Regular cardiac myocyte (primary cell): ENCODE measurements around the gene TESMIN. TPM values are rescaled to one million over a fixed set of nuclear protein-coding genes. Genes with fewer than 3 reads are reported as not detected.

Experiments used
- total RNA-seq: library from RNA; depleted of rRNA; stranded (reverse); fragments of >200 nt; gene quantifications from 2 replicates; pipeline ENCODE4 v1.2.3, GENCODE V29; 2014

TESMIN gene
- under 0.01 and 0.19 TPM in 2 replicates for total RNA-seq

DNA sequence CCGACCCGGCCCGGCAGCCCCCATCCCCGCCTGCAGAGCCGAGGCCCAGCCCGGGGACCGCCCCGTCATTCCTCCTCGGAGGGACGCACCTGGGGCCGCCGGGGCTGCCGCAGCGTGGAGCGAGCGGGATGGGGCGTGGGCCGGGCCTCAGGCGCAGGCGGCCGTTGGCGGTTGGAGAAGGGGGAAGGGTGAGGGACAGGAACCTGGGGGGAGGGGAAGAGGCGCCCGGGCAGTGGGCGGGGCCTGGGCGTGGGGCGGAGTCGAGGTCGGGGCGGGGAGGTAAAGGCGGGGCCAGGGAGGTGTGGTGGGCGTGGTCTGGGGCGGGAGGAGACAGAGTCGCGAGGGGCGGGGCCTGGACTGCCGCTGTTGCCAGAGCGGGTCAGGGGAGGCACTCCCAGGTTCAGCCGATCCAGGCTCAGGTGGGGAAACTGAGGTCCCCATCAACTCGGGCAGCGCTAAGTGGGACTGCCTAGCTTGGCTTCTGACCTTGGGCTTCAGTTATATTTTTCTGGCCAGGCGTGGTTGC is at the start of gene TESMIN:
TSS of gene TESMIN (minus strand) at position 190 of the 526 bp plus-strand sequence. CDS start 860 bp downstream, outside the sequence.

DNA sequence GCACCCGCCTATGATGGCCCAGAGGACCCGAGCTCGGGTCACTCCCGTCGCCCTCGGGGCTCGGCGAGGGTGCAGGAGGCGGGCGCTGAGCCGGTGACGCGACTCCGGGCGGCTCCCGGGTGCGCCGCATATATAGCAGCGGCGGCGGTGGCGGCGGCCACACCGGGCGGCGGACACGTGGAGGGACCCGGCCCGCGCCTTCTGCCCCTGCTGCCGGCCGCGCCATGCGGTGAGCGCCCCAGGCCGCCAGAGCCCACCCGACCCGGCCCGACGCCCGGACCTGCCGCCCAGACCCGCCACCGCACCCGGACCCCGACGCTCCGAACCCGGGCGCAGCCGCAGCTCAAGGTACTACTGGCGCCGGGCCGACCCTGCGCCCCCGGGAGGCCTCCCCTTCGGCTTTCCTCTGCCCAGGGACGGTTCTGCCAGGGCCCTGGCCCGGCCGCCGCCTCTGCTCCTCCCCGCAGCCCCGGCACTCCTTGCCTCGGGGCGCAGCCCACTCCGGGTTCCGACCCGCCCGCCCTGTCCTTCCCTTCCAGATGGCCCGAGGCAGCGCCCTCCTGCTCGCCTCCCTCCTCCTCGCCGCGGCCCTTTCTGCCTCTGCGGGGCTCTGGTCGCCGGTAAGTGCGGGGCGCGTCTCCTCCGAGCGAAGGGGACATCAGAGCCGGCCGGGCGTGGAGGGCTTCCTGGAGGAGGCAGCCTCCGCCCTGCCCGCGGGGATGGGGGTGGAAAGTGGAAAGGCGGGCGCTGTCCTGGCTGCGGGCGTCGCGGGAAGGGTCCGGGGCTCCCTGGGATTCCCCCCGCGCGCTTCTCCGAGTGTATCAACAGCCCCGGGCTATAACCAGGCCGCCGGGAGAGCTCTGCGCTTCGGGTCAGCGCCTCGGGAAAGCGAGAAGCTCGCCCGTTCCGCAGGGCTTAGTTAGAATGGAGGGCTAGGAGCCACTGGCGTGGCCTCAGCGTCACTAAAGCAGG is 66.6 kb downstream of the TESMIN start, which contains the start of gene GAL:
TSS of gene GAL (plus strand) at position 160 of the 972 bp plus-strand sequence. CDS start at position 540, 380 bp downstream.

Other genes with a start within 250 kb of the TESMIN start
- gene GAL, start 67.0 kb downstream of the TESMIN start, total RNA-seq, result not detected in 2 replicates
- 30.2 and 30.7 TPM in 2 replicates for gene CPT1A, start 90.4 kb upstream of the TESMIN start, total RNA-seq
- 53.0 and 63.6 TPM in 2 replicates for gene MRPL21, start 152.3 kb upstream of the TESMIN start, total RNA-seq
- 9.3 and 11.3 TPM in 2 replicates for gene IGHMBP2, start 152.4 kb upstream of the TESMIN start, total RNA-seq
- not detected in 2 replicates for gene MRGPRD, start 229.5 kb upstream of the TESMIN start, total RNA-seq